T-helper 2 cell treated with Interferon-gamma antibody and Interleukin-4, amounts not matched to agents 5 μg/mL and 100 μg/mL, for 36 hours (primary cell): ENCODE results near the gene ADGRB2.

Source experiments
- DNase-seq: peaks from one replicate; pipeline ENCODE4 v3.0.0; 2021; ENCODE audit warnings: low spot score
- H3K27ac Mint-ChIP-seq: one replicate; pipeline ENCODE4 v1.8.0; 2021; ENCODE audit warnings: mild to moderate bottlenecking, mixed read lengths
- H3K27me3 Mint-ChIP-seq: one replicate; pipeline ENCODE4 v1.8.0; 2021; ENCODE audit warnings: low read depth, mixed read lengths
- H3K36me3 Mint-ChIP-seq: one replicate; pipeline ENCODE4 v1.8.0; 2021; ENCODE audit warnings: low read depth, mixed read lengths
- H3K4me1 Mint-ChIP-seq: one replicate; pipeline ENCODE4 v1.8.0; 2021; ENCODE audit warnings: low read depth, mixed read lengths
- H3K4me3 Mint-ChIP-seq: one replicate; pipeline ENCODE4 v1.8.0; 2022; ENCODE audit warnings: mild to moderate bottlenecking, moderate library complexity, mixed read lengths
- H3K9me3 Mint-ChIP-seq: one replicate; pipeline ENCODE4 v1.8.0; 2021; ENCODE audit warnings: mixed read lengths

The ADGRB2 gene

GRCh38 chr1:31790140-31790539 is 26.0 kb upstream of the ADGRB2 start:
- peaks cover 15% of the 10 kb centered on the region for H3K4me1 Mint-ChIP-seq

GRCh38 chr1:31789259-31790065 is 25.3 kb upstream of the ADGRB2 start:
- Mint-ChIP-seq H3K9me3 (no peaks in the 10 kb centered on the region), H3K36me3 (no peaks in the 10 kb centered on the region), H3K4me1 (peaks cover 15% of the 10 kb centered on the region), H3K27me3 (peaks cover 3% of the 10 kb centered on the region), H3K4me3 (peak overlapping the region; percentile 86), H3K27ac (no peak overlapping the region)
- peak; percentile 92 for DNase-seq

More at GRCh38 chr1:31790140-31790539, 26.0 kb upstream of the ADGRB2 start:
- Mint-ChIP-seq H3K27me3 (peaks cover 3% of the 10 kb centered on the region), H3K36me3 (no peaks in the 10 kb centered on the region), H3K27ac (no peak overlapping the region), H3K4me3 (no peak overlapping the region), H3K9me3 (no peaks in the 10 kb centered on the region)
- DNase-seq, result no peak

DNA sequence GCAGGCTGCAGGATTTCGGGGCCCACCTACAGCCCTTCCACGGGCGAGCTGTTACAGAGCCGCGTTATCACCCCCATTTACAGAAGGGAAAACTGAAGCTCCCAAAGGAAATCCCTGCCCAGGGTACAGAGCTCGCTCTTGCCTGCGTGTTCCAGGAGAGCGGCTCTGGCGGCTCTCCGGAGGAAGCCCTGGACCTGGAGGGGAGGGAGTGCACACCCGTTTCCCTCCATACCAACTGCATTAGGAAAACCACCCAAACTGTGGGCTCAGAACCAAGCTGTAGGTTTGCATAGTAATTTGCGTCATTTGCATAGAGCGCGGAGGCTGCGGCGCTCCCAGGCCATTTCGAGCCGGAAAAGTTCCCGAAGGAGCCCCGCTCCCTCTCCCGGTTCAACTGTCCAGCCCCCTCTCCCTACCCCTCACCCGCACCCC is 24.7 kb upstream of the ADGRB2 start:
- peak overlapping the region; percentile 91 for H3K27ac Mint-ChIP-seq
- no peak for DNase-seq

GRCh38 chr1:31788138-31788824 is 24.1 kb upstream of the ADGRB2 start:
- peaks cover 3% of the 10 kb centered on the region for H3K27me3 Mint-ChIP-seq
- no peaks in the 10 kb centered on the region for H3K36me3 Mint-ChIP-seq
- peak overlapping the region; percentile 86 for H3K4me3 Mint-ChIP-seq
- peak overlapping the region; percentile 91 for H3K27ac Mint-ChIP-seq
- DNase-seq, result peak; percentile 90
- no peaks in the 10 kb centered on the region for H3K9me3 Mint-ChIP-seq
- peaks cover 15% of the 10 kb centered on the region for H3K4me1 Mint-ChIP-seq

More for the DNA sequence above, 24.7 kb upstream of the ADGRB2 start:
- Mint-ChIP-seq H3K27me3 (peaks cover 3% of the 10 kb centered on the region), H3K4me3 (peak overlapping the region; percentile 86), H3K9me3 (no peaks in the 10 kb centered on the region), H3K4me1 (peaks cover 15% of the 10 kb centered on the region), H3K36me3 (no peaks in the 10 kb centered on the region)

DNA sequence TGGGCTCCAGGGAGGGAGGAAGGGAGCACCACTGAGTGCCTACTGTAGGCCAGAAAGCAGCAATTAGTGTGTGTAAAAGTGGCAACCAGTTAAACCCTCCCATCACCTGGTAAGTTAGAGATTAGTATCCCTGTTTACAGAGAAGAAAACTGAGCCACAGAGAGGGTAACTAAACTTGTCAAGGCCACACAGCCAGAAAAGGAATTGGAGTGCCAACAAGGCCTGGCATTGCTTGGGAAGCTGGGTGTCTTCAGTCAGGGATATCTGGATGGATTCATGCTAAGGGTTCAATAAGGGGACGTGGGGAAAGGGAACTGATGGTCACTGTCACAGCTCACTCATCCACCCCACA is 23.6 kb upstream of the ADGRB2 start:
- Mint-ChIP-seq H3K4me3 (peak overlapping the region; percentile 86), H3K36me3 (no peaks in the 10 kb centered on the region), H3K27ac (peak overlapping the region; percentile 91), H3K4me1 (peaks cover 15% of the 10 kb centered on the region), H3K27me3 (peaks cover 3% of the 10 kb centered on the region), H3K9me3 (no peaks in the 10 kb centered on the region)
- no peak for DNase-seq

DNA sequence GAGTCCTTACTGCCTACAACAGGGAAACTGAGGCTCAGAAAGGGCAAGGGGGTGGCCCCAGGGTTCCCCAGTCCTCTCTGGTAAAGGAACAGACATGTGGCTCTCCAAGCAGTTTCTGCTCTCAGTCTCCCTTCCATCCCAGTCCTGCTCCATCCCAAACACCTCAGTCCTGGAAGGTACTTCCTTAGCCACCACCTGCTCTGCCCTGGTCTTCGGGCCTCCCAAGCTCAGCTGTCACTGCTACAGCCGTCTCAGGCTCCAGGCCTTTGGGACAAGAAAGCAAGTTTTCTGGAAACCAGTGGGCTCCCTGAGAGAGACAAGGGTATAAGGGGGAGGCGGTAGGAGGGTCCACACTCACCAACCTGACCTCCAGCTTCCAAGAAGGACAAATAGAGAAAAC is 23.1 kb upstream of the ADGRB2 start:
- H3K4me1 Mint-ChIP-seq, result peaks cover 15% of the 10 kb centered on the region
- H3K27ac Mint-ChIP-seq, result no peak overlapping the region
- DNase-seq, result no peak
- no peaks in the 10 kb centered on the region for H3K9me3 Mint-ChIP-seq
- peaks cover 3% of the 10 kb centered on the region for H3K27me3 Mint-ChIP-seq
- H3K4me3 Mint-ChIP-seq, result peak overlapping the region; percentile 86
- no peaks in the 10 kb centered on the region for H3K36me3 Mint-ChIP-seq

- DNase-seq, result no peak
- H3K9me3 Mint-ChIP-seq, result no peaks in the 10 kb centered on the region
- peaks cover 3% of the 10 kb centered on the region for H3K27me3 Mint-ChIP-seq
- no peak overlapping the region for H3K4me3 Mint-ChIP-seq
- H3K4me1 Mint-ChIP-seq, result peaks cover 15% of the 10 kb centered on the region
- H3K36me3 Mint-ChIP-seq, result no peaks in the 10 kb centered on the region
- no peak overlapping the region for H3K27ac Mint-ChIP-seq
Observed at GRCh38 chr1:31786366-31787060, 22.4 kb upstream of the ADGRB2 start.

DNA sequence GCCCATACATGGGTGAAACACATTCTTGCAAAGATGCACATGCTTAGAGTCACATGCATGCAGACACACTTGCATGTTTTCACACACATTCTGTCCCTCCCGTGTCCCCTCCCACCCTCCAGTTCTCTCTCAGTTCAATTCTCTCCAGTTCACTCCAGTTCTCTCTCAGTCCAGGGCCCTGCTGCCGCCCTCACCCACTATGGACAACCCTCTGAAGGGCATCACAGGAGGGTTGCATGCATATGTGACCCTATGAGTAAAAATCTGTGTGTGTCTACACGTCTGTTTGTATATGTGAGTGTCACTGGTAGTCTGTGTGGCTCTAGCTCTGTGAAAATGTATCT is 21.8 kb upstream of the ADGRB2 start:
- DNase-seq, result no peak
- Mint-ChIP-seq H3K36me3 (no peaks in the 10 kb centered on the region), H3K4me1 (peaks cover 17% of the 10 kb centered on the region), H3K27ac (no peak overlapping the region), H3K4me3 (no peak overlapping the region), H3K27me3 (no peaks in the 10 kb centered on the region), H3K9me3 (no peaks in the 10 kb centered on the region)

DNA sequence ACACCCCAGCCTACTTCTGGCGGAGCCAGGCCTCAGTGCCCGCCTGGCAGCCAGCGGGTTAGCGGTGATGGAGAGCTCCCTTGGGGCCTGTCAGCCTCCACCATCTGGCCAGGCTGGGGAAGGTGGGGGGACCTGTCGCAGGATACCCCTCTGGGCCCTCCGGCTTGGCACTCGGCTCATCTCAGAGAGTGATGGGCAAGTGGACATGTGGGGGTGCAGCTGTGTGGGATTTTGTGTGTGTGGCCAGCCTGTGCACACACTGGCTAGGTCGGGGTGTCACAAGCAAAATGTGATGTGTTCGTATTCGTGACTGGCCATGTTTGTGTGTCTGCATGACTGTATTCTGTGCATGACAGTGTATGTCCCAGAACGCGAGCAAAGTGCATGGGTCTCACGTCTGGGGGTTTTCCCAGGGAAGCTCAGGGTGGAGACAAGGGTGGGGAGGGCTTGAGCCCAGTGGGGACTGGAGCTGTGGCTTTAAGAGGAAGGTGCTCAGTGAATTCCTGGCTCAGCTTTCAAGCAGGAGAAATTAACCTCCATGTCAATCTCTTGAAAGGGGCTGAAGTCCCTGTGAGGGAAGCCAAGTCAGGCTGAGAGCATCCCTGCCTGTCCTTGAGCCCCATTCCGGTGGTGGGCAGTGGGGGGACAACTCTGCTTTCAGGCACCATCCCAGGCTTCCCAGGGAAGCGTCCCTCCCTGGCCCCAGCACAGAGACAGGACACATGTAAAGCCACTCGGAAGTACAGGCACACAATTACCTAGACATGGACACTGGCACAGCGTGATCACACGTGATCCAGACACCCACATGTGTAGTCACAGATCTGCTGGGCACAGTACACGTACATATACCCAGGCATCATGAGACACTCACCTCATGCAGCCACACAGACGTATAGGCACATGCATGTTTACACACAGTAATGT is 21.1 kb upstream of the ADGRB2 start:
- no peak overlapping the region for H3K27ac Mint-ChIP-seq
- peaks cover 19% of the 10 kb centered on the region for H3K4me1 Mint-ChIP-seq
- DNase-seq, result no peak
- H3K9me3 Mint-ChIP-seq, result no peaks in the 10 kb centered on the region
- no peaks in the 10 kb centered on the region for H3K36me3 Mint-ChIP-seq
- no peaks in the 10 kb centered on the region for H3K27me3 Mint-ChIP-seq
- H3K4me3 Mint-ChIP-seq, result no peak overlapping the region

DNA sequence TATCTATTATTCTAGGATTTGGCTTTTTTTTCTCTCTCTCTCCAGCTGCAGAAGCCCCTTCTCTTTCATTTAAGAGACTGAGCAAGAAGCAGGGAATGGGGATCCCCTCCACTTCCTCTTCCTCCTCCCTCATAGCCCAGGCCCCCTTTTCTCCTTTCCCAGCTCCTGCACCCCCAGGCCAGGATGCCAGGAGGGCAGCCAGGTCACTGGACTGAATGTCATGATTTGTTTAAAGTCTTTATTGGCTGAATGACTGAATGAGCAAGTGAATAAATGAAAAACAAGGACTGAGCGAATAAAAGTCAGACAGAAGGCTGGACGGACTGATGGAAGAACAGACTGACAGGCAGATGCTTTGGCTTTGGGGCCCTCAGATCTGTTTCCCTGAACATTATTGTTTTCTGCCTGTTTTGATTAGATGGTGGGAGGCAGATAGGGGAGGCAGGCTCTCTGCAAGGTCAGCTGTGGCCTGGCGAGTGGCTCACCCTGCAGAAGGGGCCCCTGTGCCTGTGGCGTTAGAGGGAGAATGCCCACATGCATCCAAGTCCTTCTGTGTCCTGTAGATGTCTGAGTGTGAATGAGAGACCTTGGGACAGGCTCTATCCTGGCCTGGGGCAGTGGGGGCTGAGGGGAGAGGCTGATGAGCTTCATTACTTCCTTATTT is 20.3 kb upstream of the ADGRB2 start:
- H3K4me3 Mint-ChIP-seq, result no peak overlapping the region
- no peaks in the 10 kb centered on the region for H3K27me3 Mint-ChIP-seq
- no peaks in the 10 kb centered on the region for H3K9me3 Mint-ChIP-seq
- no peak overlapping the region for H3K27ac Mint-ChIP-seq
- DNase-seq, result no peak
- H3K4me1 Mint-ChIP-seq, result peaks cover 17% of the 10 kb centered on the region
- H3K36me3 Mint-ChIP-seq, result no peaks in the 10 kb centered on the region

GRCh38 chr1:31783846-31784245 is 19.7 kb upstream of the ADGRB2 start:
- Mint-ChIP-seq H3K27ac (no peak overlapping the region), H3K4me1 (peaks cover 17% of the 10 kb centered on the region), H3K27me3 (no peaks in the 10 kb centered on the region), H3K9me3 (no peaks in the 10 kb centered on the region), H3K36me3 (no peaks in the 10 kb centered on the region), H3K4me3 (no peak overlapping the region)
- DNase-seq, result no peak

DNA sequence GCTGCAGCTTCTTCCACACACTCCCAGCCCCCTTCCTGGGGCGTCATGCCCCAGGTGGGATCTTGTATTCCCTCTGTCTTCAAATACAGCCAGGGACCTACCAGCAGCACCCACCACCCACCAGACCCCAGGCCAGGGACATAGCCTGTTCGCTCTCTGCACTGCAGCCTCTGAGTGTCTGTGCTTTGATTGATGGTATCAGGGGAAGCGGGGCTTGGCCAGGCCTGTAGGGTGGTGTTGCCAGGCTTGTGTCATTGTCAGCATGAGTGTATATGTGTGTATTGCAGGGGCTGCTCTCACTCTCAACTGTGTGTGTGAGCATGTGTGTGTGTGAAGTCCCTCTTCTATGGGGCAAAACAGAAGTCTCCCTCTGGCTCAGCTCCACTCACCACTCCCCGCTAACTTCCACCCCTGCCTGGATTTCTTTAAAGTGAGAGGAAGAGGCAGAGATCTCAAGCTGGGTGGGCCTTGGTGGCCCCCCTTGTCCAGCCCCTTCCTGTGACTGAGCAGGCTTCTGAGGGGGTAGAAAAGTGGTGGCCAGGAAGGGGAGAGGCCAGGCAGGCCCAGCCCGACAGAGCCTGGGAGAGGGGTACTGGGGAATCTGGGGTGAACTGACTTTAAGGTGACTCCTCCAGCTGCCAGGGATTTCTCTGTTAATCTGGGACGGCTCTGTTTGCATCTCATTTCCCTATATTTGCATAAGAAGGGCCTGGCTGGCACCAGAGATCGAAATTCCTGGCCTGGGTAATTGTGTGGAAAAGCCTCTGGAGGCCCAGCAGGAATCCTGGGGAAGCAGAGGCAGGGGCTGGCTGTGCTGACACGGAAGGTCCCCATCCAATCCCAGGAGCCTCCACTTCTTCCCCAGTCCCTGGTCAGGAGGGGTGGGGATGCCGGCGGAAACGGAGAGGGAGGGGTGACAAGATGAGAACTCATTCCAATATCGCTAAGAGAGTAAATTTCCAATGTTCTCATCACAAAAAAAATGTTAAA is 18.6 kb upstream of the ADGRB2 start:
- no peak overlapping the region for H3K27ac Mint-ChIP-seq
- no peaks in the 10 kb centered on the region for H3K36me3 Mint-ChIP-seq
- peaks cover 11% of the 10 kb centered on the region for H3K4me1 Mint-ChIP-seq
- H3K4me3 Mint-ChIP-seq, result no peak overlapping the region
- H3K27me3 Mint-ChIP-seq, result no peaks in the 10 kb centered on the region
- H3K9me3 Mint-ChIP-seq, result no peaks in the 10 kb centered on the region
- DNase-seq, result no peak
